SJSA1 (cell line): ENCODE data around the gene SLC9C2. TPM values are rescaled to one million over a fixed set of nuclear protein-coding genes. Genes with fewer than 3 reads are reported as not detected.
"Not testable (repeated sequence)": the region's sequence is repeated elsewhere in the genome, so short reads cannot be mapped to it uniquely, and the experiment has no call there.

Source experiments
- DNase-seq, 2 experiments: peaks; one replicate each; pipeline ENCODE4 v3.0.0-alpha.2; 2015 to 2020; ENCODE audit warnings: low spot score in 2 of 2, low read depth in 1 of 2
- H3K27ac ChIP-seq: fragments of 250-450 bp; sonication (Bioruptor Pico); 2 replicates; pipeline ENCODE4 v1.5.1; 2020; ENCODE audit warnings: mild to moderate bottlenecking, moderate library complexity
- H3K27me3 ChIP-seq: fragments of 250-450 bp; sonication (Bioruptor Pico); replicated peaks from 2 replicates; pipeline ENCODE4 v1.5.1; 2020; ENCODE audit warnings: mild to moderate bottlenecking, moderate library complexity
- H3K36me3 ChIP-seq: fragments of 250-450 bp; sonication (Bioruptor Pico); 2 replicates; pipeline ENCODE4 v1.5.1; 2020; ENCODE audit warnings: mild to moderate bottlenecking
- H3K4me1 ChIP-seq: fragments of 250-450 bp; sonication (Bioruptor Pico); replicated peaks from 2 replicates; pipeline ENCODE4 v1.6.1; 2021; ENCODE audit warnings: mild to moderate bottlenecking
- H3K4me3 ChIP-seq: fragments of 250-450 bp; sonication (Bioruptor Pico); 2 replicates; pipeline ENCODE4 v1.5.1; 2020; ENCODE audit warnings: mild to moderate bottlenecking
- H3K9me3 ChIP-seq: fragments of 250-450 bp; sonication (Bioruptor Pico); replicated peaks from 2 replicates; pipeline ENCODE4 v1.5.1; 2020; ENCODE audit warnings: mild to moderate bottlenecking
- total RNA-seq: library from RNA; depleted of rRNA; stranded (reverse); fragments of >200 nt; shearing (Covaris generic); gene quantifications from 2 replicates; pipeline ENCODE4 v1.2.3, GENCODE V29; 2014

The SLC9C2 gene
- total RNA-seq, 1 experiment from 2014 or later = not detected

GRCh38 chr1:173503391-173503790, 99.5 kb downstream of the SLC9C2 start:
- H3K36me3 ChIP-seq = no peaks in the 10 kb centered on the region
- H3K27me3 ChIP-seq = no peaks in the 10 kb centered on the region
- no peaks in the 10 kb centered on the region; the same call in 1 of the 2 replicates for H3K4me1 ChIP-seq
- no peak for DNase-seq
- no peak overlapping the region for H3K27ac ChIP-seq
- no peaks in the 10 kb centered on the region for H3K9me3 ChIP-seq
- no peak overlapping the region for H3K4me3 ChIP-seq

GRCh38 chr1:173502104-173502503, 100.8 kb downstream of the SLC9C2 start:
- Histone ChIP-seq H3K36me3 (no peaks in the 10 kb centered on the region), H3K9me3 (no peaks in the 10 kb centered on the region), H3K4me1 (no peaks in the 10 kb centered on the region), H3K27me3 (no peaks in the 10 kb centered on the region), H3K4me3 (no peak overlapping the region), H3K27ac (no peak overlapping the region)
- no peak for DNase-seq

- Histone ChIP-seq H3K4me1 (no peaks in the 10 kb centered on the region), H3K27me3 (no peaks in the 10 kb centered on the region), H3K4me3 (no peak overlapping the region), H3K36me3 (no peaks in the 10 kb centered on the region), H3K9me3 (no peaks in the 10 kb centered on the region), H3K27ac (no peak overlapping the region)
- no peak for DNase-seq
These were observed 103.1 kb downstream of the SLC9C2 start for GRCh38 chr1:173499729-173500128.

GRCh38 chr1:173496757-173497320, 106.0 kb downstream of the SLC9C2 start:
- H3K27ac ChIP-seq = no peak overlapping the region
- H3K27me3 ChIP-seq = no peaks in the 10 kb centered on the region
- H3K36me3 ChIP-seq = no peaks in the 10 kb centered on the region
- H3K4me3 ChIP-seq = no peak overlapping the region
- 0 out of 2 replicates have a peak, but pooled peaks cover 2% of the 10 kb centered on the region for H3K9me3 ChIP-seq
- no peaks in the 10 kb centered on the region for H3K4me1 ChIP-seq
- no peak for DNase-seq

- H3K4me3 ChIP-seq = no peak overlapping the region
- no peaks in the 10 kb centered on the region for H3K4me1 ChIP-seq
- H3K27ac ChIP-seq = no peak overlapping the region
- no peak for DNase-seq
- 0 out of 2 replicates have a peak, but pooled peaks cover 3% of the 10 kb centered on the region for H3K36me3 ChIP-seq
- 0 out of 2 replicates have a peak, but pooled peaks cover 2% of the 10 kb centered on the region for H3K9me3 ChIP-seq
- no peaks in the 10 kb centered on the region for H3K27me3 ChIP-seq
These were observed 107.1 kb downstream of the SLC9C2 start for GRCh38 chr1:173495609-173496267.

- not testable (repeated sequence) for H3K4me3 ChIP-seq, H3K9me3 ChIP-seq, H3K4me1 ChIP-seq, H3K27me3 ChIP-seq, DNase-seq, H3K27ac ChIP-seq
- peaks cover 20% of the 10 kb centered on the region for H3K36me3 ChIP-seq
These were observed 109.7 kb downstream of the SLC9C2 start for GRCh38 chr1:173493125-173493524.

GRCh38 chr1:173491508-173491907, 111.4 kb downstream of the SLC9C2 start:
- H3K4me1 ChIP-seq = peaks cover 5% of the 10 kb centered on the region
- H3K9me3 ChIP-seq = 0 out of 2 replicates have a peak, but pooled peaks cover 2% of the 10 kb centered on the region
- H3K4me3 ChIP-seq = no peak overlapping the region
- no peak for DNase-seq
- H3K27me3 ChIP-seq = no peaks in the 10 kb centered on the region
- H3K36me3 ChIP-seq = peaks cover 36% of the 10 kb centered on the region
- no peak overlapping the region for H3K27ac ChIP-seq

- no peak overlapping the region for H3K4me3 ChIP-seq
These were observed 112.9 kb downstream of the SLC9C2 start for GRCh38 chr1:173489929-173490328.

GRCh38 chr1:173489149-173489600, 113.7 kb downstream of the SLC9C2 start:
- Histone ChIP-seq H3K9me3 (0 out of 2 replicates have a peak, but pooled peaks cover 2% of the 10 kb centered on the region), H3K4me1 (peaks cover 5% of the 10 kb centered on the region), H3K27ac (no peak overlapping the region), H3K36me3 (peaks cover 60% of the 10 kb centered on the region), H3K27me3 (no peaks in the 10 kb centered on the region), H3K4me3 (no peak overlapping the region)
- DNase-seq = no peak

More at GRCh38 chr1:173489929-173490328, 112.9 kb downstream of the SLC9C2 start:
- no peak for DNase-seq
- Histone ChIP-seq H3K4me1 (peaks cover 5% of the 10 kb centered on the region), H3K27ac (no peak overlapping the region), H3K9me3 (0 out of 2 replicates have a peak, but pooled peaks cover 2% of the 10 kb centered on the region), H3K27me3 (no peaks in the 10 kb centered on the region), H3K36me3 (peaks cover 52% of the 10 kb centered on the region)

- H3K27ac ChIP-seq = no peak overlapping the region
- H3K4me1 ChIP-seq = peaks cover 5% of the 10 kb centered on the region
- no peaks in the 10 kb centered on the region for H3K27me3 ChIP-seq
- H3K36me3 ChIP-seq = peaks cover 69% of the 10 kb centered on the region
- DNase-seq = no peak
- no peaks in the 10 kb centered on the region for H3K9me3 ChIP-seq
- H3K4me3 ChIP-seq = no peak overlapping the region
These were observed 114.9 kb downstream of the SLC9C2 start for GRCh38 chr1:173488001-173488400.

- Histone ChIP-seq H3K36me3 (peaks cover 92% of the 10 kb centered on the region), H3K27ac (no peak overlapping the region), H3K4me3 (no peak overlapping the region), H3K9me3 (no peaks in the 10 kb centered on the region), H3K4me1 (peaks cover 5% of the 10 kb centered on the region), H3K27me3 (no peaks in the 10 kb centered on the region)
- DNase-seq = no peak
These were observed 117.5 kb downstream of the SLC9C2 start for GRCh38 chr1:173485401-173485800.

GRCh38 chr1:173484276-173484675, 118.6 kb downstream of the SLC9C2 start:
- Histone ChIP-seq H3K36me3 (peaks cover 97% of the 10 kb centered on the region), H3K4me3 (no peak overlapping the region), H3K4me1 (peaks cover 5% of the 10 kb centered on the region), H3K9me3 (no peaks in the 10 kb centered on the region), H3K27me3 (no peaks in the 10 kb centered on the region), H3K27ac (no peak overlapping the region)
- no peak for DNase-seq

GRCh38 chr1:173482683-173483082, 120.2 kb downstream of the SLC9C2 start:
- H3K27ac ChIP-seq = no peak overlapping the region
- no peaks in the 10 kb centered on the region for H3K27me3 ChIP-seq
- H3K4me3 ChIP-seq = no peak overlapping the region
- H3K9me3 ChIP-seq = no peaks in the 10 kb centered on the region
- H3K36me3 ChIP-seq = peaks cover 90% of the 10 kb centered on the region
- H3K4me1 ChIP-seq = peaks cover 19% of the 10 kb centered on the region
- DNase-seq = no peak

- Histone ChIP-seq H3K27me3 (no peaks in the 10 kb centered on the region), H3K27ac (no peak overlapping the region), H3K36me3 (peaks cover 81% of the 10 kb centered on the region), H3K9me3 (no peaks in the 10 kb centered on the region), H3K4me3 (no peak overlapping the region), H3K4me1 (peaks cover 21% of the 10 kb centered on the region)
- no peak for DNase-seq
These were observed 121.6 kb downstream of the SLC9C2 start for GRCh38 chr1:173481195-173481772.
